Liver (tissue), 3 donors: ENCODE measurements around the gene TNNT3.

ENCODE experiments used
- EGR1 ChIP-seq, 2 donors: IDR thresholded peaks; 2 replicates each; pipeline ENCODE4 v1.6.1; 2016 to 2018; ENCODE audit warnings: antibody characterized with exemption in 2 of 2, low read depth in 2 of 2
- GABPA ChIP-seq, 2 donors: IDR thresholded peaks in 1 of 2; conservative IDR thresholded peaks in 1 of 2; 2 replicates each; pipeline ENCODE4 v1.6.1; 2016; ENCODE audit warnings: antibody characterized with exemption in 2 of 2, mild to moderate bottlenecking in 1 of 2, moderate library complexity in 1 of 2
- HNF4A ChIP-seq, 2 donors: conservative IDR thresholded peaks; 2 replicates each; pipeline ENCODE4 v1.6.1; 2016; ENCODE audit warnings: antibody characterized with exemption in 2 of 2, mild to moderate bottlenecking in 2 of 2
- HNF4G ChIP-seq: IDR thresholded peaks from 2 replicates; pipeline ENCODE4 v1.6.1; 2016; ENCODE audit warnings: antibody characterized with exemption
- TF ChIP-seq, protein P1 (sequence below): IDR thresholded peaks from 2 replicates; pipeline ENCODE4 v1.6.1; 2016; ENCODE audit warnings: antibody characterized with exemption
- TF ChIP-seq, protein P2 (sequence below): fragments of 150-350 bp; IDR thresholded peaks from 2 replicates; pipeline ENCODE4 v1.5.1; 2017; ENCODE audit warnings: improper control_type of control experiment, low read depth, low read length; ENCODE audit not compliant: missing input control
- TF ChIP-seq, protein P3 (sequence below): IDR thresholded peaks from 2 replicates; pipeline ENCODE4 v1.6.1; 2016; ENCODE audit warnings: antibody characterized with exemption, mild to moderate bottlenecking
- donor health status: healthy.
- donor health status: healthy.

DNA sequence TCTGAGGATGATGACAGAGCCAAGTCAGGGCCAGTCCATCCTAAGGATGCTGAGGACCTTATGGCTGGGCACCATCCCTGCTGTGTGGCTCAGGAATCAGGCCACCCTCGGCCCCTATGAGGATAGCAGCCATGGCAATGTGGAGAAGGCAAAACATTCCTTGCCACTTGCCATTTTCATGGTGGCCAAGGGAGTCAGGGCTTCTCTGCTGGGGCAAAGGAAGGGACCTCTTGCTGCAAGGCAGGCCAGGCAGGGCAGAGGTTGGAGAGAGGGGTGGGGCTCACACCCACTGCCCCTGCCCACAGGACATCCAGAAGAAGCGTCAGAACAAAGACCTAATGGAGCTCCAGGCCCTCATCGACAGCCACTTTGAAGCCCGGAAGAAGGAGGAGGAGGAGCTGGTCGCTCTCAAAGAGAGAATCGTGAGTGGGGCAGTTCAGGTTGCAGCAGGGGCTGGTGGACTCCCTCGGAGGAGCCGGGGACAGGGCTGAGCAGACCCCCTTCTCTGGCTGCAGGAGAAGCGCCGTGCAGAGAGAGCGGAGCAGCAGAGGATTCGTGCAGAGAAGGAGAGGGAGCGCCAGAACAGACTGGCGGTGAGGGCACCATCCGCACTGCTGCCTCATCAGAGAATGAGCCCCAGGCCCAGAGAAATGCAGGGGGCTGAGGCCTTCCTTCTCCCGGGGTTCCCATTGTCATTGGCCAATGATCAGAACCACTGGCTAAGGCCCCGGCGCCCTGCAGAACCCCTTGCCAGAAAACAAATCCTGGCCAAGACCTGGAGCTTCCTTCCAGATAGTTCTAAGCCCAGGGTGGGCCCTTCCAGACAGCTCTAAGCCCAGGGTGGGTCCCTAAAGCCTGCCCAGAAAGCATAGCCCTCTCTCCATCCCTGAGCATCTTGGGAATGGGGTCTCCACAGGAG lies 14.2 kb downstream of the TNNT3 start:
- TF ChIP-seq GABPA (IDR thresholded peaks at IDR 0.05 in 1 of 2, conservative IDR thresholded peaks at IDR 0.05 in 1 of 2) = no peak
- TF ChIP-seq, protein P1, sequence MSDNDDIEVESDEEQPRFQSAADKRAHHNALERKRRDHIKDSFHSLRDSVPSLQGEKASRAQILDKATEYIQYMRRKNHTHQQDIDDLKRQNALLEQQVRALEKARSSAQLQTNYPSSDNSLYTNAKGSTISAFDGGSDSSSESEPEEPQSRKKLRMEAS = no peak
- TF ChIP-seq, protein P2, sequence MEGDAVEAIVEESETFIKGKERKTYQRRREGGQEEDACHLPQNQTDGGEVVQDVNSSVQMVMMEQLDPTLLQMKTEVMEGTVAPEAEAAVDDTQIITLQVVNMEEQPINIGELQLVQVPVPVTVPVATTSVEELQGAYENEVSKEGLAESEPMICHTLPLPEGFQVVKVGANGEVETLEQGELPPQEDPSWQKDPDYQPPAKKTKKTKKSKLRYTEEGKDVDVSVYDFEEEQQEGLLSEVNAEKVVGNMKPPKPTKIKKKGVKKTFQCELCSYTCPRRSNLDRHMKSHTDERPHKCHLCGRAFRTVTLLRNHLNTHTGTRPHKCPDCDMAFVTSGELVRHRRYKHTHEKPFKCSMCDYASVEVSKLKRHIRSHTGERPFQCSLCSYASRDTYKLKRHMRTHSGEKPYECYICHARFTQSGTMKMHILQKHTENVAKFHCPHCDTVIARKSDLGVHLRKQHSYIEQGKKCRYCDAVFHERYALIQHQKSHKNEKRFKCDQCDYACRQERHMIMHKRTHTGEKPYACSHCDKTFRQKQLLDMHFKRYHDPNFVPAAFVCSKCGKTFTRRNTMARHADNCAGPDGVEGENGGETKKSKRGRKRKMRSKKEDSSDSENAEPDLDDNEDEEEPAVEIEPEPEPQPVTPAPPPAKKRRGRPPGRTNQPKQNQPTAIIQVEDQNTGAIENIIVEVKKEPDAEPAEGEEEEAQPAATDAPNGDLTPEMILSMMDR = no peak
- TF ChIP-seq HNF4A (conservative IDR thresholded peaks at IDR 0.05) = no peak
- TF ChIP-seq, protein P3, sequence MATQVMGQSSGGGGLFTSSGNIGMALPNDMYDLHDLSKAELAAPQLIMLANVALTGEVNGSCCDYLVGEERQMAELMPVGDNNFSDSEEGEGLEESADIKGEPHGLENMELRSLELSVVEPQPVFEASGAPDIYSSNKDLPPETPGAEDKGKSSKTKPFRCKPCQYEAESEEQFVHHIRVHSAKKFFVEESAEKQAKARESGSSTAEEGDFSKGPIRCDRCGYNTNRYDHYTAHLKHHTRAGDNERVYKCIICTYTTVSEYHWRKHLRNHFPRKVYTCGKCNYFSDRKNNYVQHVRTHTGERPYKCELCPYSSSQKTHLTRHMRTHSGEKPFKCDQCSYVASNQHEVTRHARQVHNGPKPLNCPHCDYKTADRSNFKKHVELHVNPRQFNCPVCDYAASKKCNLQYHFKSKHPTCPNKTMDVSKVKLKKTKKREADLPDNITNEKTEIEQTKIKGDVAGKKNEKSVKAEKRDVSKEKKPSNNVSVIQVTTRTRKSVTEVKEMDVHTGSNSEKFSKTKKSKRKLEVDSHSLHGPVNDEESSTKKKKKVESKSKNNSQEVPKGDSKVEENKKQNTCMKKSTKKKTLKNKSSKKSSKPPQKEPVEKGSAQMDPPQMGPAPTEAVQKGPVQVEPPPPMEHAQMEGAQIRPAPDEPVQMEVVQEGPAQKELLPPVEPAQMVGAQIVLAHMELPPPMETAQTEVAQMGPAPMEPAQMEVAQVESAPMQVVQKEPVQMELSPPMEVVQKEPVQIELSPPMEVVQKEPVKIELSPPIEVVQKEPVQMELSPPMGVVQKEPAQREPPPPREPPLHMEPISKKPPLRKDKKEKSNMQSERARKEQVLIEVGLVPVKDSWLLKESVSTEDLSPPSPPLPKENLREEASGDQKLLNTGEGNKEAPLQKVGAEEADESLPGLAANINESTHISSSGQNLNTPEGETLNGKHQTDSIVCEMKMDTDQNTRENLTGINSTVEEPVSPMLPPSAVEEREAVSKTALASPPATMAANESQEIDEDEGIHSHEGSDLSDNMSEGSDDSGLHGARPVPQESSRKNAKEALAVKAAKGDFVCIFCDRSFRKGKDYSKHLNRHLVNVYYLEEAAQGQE = no peak
- TF ChIP-seq EGR1 (IDR thresholded peaks at IDR 0.05; ENCODE audit: low read depth in 2 of 2) = no peak
- TF ChIP-seq HNF4G = no peak
